DOHH2 (cell line): ENCODE results near the gene PTPRS.

Source experiments
- H3F3A ChIP-seq: fragments of 200-600 bp; sonication (generic), shearing (Covaris generic); 2 replicates; pipeline ENCODE4 v1.6.0; 2016; ENCODE audit warnings: antibody characterized with exemption, mild to moderate bottlenecking; ENCODE audit not compliant: control insufficient read depth, insufficient read depth
- H3K27ac ChIP-seq: fragments of 200-600 bp; sonication (generic); 2 replicates; pipeline ENCODE4 v1.5.1; 2014; ENCODE audit warnings: low read depth, mild to moderate bottlenecking, low read length, moderate library complexity
- H3K27me3 ChIP-seq: fragments of 200-600 bp; sonication (generic); 2 replicates; pipeline ENCODE4 v1.6.1; 2014; ENCODE audit warnings: mild to moderate bottlenecking, low read length, mixed read lengths; ENCODE audit not compliant: control insufficient read depth
- H3K36me3 ChIP-seq: fragments of 200-600 bp; sonication (generic); 2 replicates; pipeline ENCODE4 v1.6.1; 2014; ENCODE audit warnings: mild to moderate bottlenecking, low read length, moderate library complexity, mixed read lengths; ENCODE audit not compliant: control insufficient read depth
- H3K4me1 ChIP-seq: fragments of 200-600 bp; sonication (generic); 2 replicates; pipeline ENCODE4 v1.6.1; 2014; ENCODE audit warnings: mild to moderate bottlenecking, low read length, mixed read lengths; ENCODE audit not compliant: control insufficient read depth
- H3K4me2 ChIP-seq: fragments of 200-600 bp; sonication (generic); 2 replicates; pipeline ENCODE4 v1.6.0; 2014; ENCODE audit warnings: mild to moderate bottlenecking, low read length, moderate library complexity
- H3K4me3 ChIP-seq: fragments of 200-600 bp; sonication (generic); 2 replicates; pipeline ENCODE4 v1.5.1; 2014; ENCODE audit warnings: mild to moderate bottlenecking, low read length, mixed read lengths
- H3K79me2 ChIP-seq: fragments of 200-600 bp; sonication (generic); 2 replicates; pipeline ENCODE4 v1.6.1; 2014; ENCODE audit warnings: mild to moderate bottlenecking, low read length, mixed read lengths; ENCODE audit not compliant: control insufficient read depth
- H3K9me2 ChIP-seq: fragments of 200-600 bp; sonication (generic); replicated peaks from 2 replicates; pipeline ENCODE4 v1.6.1; 2014; ENCODE audit warnings: mild to moderate bottlenecking, low read length, mixed read lengths; ENCODE audit not compliant: control insufficient read depth
- H3K9me3 ChIP-seq: fragments of 200-600 bp; sonication (generic); 2 replicates; pipeline ENCODE4 v1.6.1; 2014; ENCODE audit warnings: antibody characterized with exemption, low read length, mixed read lengths; ENCODE audit not compliant: control insufficient read depth, insufficient read depth
- H4K20me1 ChIP-seq: fragments of 200-600 bp; sonication (generic); 2 replicates; pipeline ENCODE4 v1.6.0; 2014; ENCODE audit warnings: low read depth, mild to moderate bottlenecking, antibody characterized with exemption, low read length, moderate library complexity; ENCODE audit not compliant: control insufficient read depth, insufficient read depth
- CTCF ChIP-seq: fragments of 200-600 bp; sonication (generic); IDR thresholded peaks from one replicate; pipeline ENCODE4 v1.5.1; 2014; ENCODE audit warnings: antibody characterized with exemption, mild to moderate bottlenecking, low read depth, low read length; ENCODE audit not compliant: poor library complexity, severe bottlenecking
- EZH2phosphoT487 ChIP-seq: fragments of 200-600 bp; sonication (generic); IDR thresholded peaks from 2 replicates; pipeline ENCODE4 v1.6.1; 2017; ENCODE audit warnings: borderline replicate concordance, mild to moderate bottlenecking, antibody characterized with exemption, low read length, moderate library complexity, mixed read lengths

PTPRS gene

GRCh38 chr19:5338656-5339197, 1.9 kb downstream of the PTPRS start:
- no peak overlapping the region for H3K4me3 ChIP-seq
- no peaks in the 10 kb centered on the region for H3K79me2 ChIP-seq
- no peaks in the 10 kb centered on the region for H3K36me3 ChIP-seq
- H4K20me1 ChIP-seq = peaks cover 5% of the 10 kb centered on the region; the same call in 1 of the 2 replicates
- no peak overlapping the region for H3K4me2 ChIP-seq
- H3F3A ChIP-seq = no peaks in the 10 kb centered on the region
- no peaks in the 10 kb centered on the region for H3K9me2 ChIP-seq
- TF ChIP-seq EZH2phosphoT487 = no peak
- TF ChIP-seq CTCF = no peak
- H3K27me3 ChIP-seq = peaks cover 59% of the 10 kb centered on the region
- no peak overlapping the region for H3K27ac ChIP-seq
- H3K4me1 ChIP-seq = peaks cover 37% of the 10 kb centered on the region
- H3K9me3 ChIP-seq = no peaks in the 10 kb centered on the region

GRCh38 chr19:5337708-5338655, 2.6 kb downstream of the PTPRS start:
- Histone ChIP-seq H3K4me1 (peaks cover 37% of the 10 kb centered on the region), H3K9me2 (no peaks in the 10 kb centered on the region), H3F3A (no peaks in the 10 kb centered on the region), H3K79me2 (no peaks in the 10 kb centered on the region), H3K9me3 (no peaks in the 10 kb centered on the region), H3K27me3 (peaks cover 63% of the 10 kb centered on the region), H4K20me1 (peaks cover 5% of the 10 kb centered on the region; the same call in 1 of the 2 replicates), H3K27ac (no peak overlapping the region), H3K4me3 (no peak overlapping the region), H3K4me2 (no peak overlapping the region), H3K36me3 (no peaks in the 10 kb centered on the region)
- TF ChIP-seq EZH2phosphoT487 = no peak
- no peak for TF ChIP-seq CTCF

GRCh38 chr19:5337126-5337525, 3.5 kb downstream of the PTPRS start:
- Histone ChIP-seq H3F3A (no peaks in the 10 kb centered on the region), H4K20me1 (peaks cover 5% of the 10 kb centered on the region; the same call in 1 of the 2 replicates), H3K9me2 (no peaks in the 10 kb centered on the region), H3K4me3 (no peak overlapping the region), H3K9me3 (no peaks in the 10 kb centered on the region), H3K27ac (no peak overlapping the region), H3K36me3 (no peaks in the 10 kb centered on the region), H3K4me2 (no peak overlapping the region), H3K79me2 (no peaks in the 10 kb centered on the region), H3K4me1 (peaks cover 33% of the 10 kb centered on the region), H3K27me3 (peaks cover 63% of the 10 kb centered on the region)
- no peak for TF ChIP-seq CTCF
- TF ChIP-seq EZH2phosphoT487 = no peak
